ENCODE measurements around the gene ADAMTS6.
"Not testable (repeated sequence)": the region's sequence is repeated elsewhere in the genome, so short reads cannot be mapped to it uniquely, and the experiment has no call there.

The ADAMTS6 gene, protein sequence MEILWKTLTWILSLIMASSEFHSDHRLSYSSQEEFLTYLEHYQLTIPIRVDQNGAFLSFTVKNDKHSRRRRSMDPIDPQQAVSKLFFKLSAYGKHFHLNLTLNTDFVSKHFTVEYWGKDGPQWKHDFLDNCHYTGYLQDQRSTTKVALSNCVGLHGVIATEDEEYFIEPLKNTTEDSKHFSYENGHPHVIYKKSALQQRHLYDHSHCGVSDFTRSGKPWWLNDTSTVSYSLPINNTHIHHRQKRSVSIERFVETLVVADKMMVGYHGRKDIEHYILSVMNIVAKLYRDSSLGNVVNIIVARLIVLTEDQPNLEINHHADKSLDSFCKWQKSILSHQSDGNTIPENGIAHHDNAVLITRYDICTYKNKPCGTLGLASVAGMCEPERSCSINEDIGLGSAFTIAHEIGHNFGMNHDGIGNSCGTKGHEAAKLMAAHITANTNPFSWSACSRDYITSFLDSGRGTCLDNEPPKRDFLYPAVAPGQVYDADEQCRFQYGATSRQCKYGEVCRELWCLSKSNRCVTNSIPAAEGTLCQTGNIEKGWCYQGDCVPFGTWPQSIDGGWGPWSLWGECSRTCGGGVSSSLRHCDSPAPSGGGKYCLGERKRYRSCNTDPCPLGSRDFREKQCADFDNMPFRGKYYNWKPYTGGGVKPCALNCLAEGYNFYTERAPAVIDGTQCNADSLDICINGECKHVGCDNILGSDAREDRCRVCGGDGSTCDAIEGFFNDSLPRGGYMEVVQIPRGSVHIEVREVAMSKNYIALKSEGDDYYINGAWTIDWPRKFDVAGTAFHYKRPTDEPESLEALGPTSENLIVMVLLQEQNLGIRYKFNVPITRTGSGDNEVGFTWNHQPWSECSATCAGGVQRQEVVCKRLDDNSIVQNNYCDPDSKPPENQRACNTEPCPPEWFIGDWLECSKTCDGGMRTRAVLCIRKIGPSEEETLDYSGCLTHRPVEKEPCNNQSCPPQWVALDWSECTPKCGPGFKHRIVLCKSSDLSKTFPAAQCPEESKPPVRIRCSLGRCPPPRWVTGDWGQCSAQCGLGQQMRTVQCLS (N-terminal part only)

DNA sequence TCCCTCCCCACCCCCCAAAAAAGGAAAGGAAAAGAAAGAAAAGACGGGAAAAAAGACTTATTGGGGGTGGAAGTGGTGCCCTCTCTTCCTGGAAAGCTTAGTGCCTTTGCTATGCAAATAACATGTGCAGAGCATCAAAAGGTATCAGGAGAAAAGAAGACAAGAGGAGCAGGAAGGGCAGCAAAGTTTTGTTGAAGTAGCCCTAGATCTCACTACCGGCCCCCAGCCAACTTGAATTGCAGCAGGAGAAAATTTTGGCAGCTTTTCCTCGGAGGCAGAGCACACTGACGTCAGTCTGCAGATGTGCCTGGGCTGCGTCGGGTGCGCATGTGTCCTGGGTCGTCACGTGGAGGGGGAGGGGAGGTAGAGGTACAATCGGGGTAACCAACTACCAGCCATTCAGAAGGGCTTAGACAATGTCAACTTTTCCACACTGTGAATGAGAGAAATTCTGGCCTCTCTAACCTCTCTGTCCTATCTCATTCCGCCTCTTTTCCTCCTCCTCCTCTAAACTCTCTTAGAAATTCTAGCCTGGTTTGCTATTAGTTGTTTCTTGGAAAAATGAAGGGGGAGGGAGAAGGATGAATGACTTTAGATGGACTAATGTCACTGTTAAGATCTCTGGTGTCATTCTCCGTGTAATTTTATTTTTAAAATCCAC, at the start of gene ADAMTS6:
ADAMTS6 (minus strand) TSS at position 286 of the 661 bp plus-strand sequence. CDS start 8,247 bp downstream, outside the sequence.
- peak; percentile 89 for DNase-seq

DNA sequence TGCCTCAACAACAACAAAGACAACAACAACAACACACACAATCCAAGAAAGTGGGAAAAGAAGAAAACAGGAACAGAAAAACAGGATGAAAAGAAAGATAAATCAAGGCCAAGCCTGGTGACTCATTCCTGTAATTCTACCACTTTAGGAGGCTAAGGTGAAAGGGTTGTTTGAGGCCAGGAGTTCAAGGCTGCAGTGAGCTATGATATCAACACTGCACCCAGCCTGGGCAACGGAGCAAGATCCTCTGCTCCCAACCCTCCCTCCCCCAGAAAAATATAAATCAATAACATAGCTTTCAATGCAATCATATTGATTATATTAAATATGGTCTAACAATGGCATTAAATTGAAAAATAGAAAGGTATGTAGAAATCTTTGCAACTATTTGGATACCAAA, 49.2 kb upstream of the ADAMTS6 start:
- no peak for DNase-seq

DNA sequence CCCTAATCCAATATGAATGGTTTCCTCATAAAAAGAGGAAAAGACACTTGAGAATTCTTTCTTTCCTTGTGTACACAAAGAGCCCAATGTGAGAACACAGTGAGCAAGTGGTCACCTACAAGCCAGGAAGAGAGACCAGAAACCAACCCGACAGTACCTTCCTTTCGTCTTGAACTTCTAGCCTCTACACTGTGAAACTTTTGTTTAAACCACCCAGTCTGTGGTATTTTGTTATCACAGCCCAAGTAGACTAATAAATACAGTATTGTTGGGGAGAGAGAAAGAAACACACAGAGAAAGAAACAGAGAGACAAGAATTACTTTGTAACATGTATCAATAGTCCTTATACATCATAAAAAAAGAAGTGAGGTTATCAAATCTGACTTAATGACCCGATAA, 44.0 kb upstream of the ADAMTS6 start:
- no peak for DNase-seq

DNA sequence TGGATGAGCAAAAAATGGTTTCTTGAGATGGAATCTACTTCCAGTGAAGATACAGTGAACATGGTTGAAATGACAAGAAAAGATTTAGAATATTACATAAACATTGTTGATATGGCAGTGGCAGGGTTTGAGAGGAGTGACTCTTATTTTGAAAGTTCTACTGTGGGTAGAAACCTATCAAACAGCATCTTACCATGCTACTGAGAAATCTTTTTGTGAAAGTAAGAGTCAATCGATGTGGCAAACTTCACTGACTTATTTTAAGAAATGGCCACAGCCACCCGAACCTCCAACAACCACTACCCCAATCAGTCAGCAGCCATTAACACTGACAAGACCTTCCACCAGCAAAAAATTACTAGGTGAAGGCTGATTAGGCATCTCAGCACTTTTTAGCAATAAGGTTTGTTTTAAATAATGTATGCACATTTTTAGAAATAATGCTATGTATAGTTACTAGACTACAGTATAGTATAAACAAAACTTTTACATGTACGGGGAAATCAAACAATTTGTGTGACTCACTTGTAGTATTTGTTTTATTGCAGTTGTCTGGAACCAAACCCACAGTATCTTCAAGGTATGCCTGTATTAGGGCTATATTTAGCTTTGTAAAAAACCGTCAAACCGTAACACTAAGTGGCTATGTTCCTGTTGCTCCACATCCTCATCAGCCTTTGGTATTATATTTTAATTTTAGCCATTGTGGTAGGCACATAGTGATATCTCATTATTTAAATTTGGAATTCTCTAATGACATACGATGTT, 30.6 kb upstream of the ADAMTS6 start:
- DNase-seq, result peak; percentile 31

DNA sequence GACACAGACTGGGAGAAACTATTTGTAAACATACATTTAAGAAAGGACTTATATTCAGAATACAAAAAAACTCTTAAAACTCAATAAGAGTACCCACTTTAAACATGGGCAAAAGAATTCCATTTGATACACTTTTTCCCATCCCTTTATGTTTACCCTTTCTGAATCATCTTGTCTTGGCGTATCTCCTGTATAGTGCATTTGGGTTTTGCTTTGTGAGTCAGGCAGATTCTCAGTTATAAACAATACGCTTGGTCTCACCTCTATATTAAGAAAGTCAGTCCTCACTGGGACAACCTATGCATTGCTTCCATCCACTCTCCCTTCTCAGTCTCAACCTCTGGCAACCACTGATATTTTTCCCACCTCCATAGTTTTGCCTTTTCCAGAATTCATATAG, 27.3 kb upstream of the ADAMTS6 start:
- no peak for DNase-seq

DNA sequence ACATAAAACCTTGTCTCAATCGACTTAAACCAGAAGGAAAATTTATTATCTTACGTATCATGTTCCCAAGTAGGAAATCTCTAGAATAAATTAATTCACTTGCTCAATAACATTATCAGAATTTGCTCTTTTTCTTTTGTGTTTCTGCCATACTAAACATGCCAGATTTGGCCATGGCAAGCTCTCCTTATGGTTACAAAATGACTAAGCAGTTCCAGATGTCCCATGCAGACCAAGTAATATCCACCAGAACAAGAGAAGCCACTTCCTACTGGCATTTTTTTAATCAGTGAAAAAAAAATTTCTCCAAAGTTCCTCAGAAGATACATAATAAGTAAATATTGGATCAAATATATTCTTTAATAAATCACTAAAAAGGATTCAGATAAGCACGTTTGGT, 25.2 kb upstream of the ADAMTS6 start:
- DNase-seq, result no peak

DNA sequence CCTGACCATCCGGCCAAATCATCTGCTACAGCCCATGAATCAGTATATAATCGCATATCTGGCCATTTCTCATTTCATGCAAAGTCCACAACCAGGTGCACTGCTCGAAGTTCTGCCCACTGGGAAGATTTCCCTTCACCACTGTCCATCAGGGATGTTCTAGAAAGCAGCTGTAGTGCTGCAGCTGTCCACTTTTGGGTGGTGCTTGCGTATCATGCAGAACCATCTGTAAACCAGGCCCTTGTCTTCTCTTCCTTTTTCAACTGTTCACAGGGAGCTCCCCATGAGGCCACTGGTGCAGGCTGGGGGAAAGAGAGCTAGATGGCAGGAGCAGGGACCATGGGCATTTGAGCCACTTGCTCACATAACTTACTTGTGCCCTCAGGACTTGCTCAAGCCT, 7.4 kb upstream of the ADAMTS6 start:
- DNase-seq, result no peak

DNA sequence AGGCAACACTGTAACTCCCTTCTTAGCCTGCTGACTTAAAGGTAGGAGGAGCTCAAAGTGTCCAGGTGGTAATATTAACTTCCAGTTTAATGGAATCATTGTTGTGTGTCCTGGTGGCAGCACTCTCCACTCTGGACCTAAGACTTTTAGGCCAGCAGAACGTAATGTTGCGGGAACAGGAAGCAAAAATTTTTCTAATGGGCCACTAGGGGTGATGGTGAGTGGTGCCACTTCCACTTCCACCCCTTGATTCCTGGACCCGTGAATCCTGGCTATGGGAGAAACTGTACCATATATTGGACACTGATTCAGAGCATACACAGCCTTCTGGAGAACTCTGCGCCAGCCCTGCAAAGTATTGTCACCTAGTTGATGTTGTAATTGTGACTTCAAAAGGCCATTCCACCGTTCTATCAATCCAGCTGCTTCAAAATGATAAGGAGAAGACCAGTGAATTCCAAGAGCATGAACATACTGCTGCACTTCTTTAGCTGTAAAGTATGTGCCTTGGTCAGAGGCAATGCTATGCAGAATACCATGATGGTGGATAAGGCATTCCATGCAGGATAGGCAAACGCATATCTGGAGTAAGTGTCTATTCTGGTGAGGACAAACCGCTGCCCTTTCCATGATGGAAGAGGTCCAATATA, 6.4 kb upstream of the ADAMTS6 start:
- DNase-seq, result not testable (repeated sequence)

DNA sequence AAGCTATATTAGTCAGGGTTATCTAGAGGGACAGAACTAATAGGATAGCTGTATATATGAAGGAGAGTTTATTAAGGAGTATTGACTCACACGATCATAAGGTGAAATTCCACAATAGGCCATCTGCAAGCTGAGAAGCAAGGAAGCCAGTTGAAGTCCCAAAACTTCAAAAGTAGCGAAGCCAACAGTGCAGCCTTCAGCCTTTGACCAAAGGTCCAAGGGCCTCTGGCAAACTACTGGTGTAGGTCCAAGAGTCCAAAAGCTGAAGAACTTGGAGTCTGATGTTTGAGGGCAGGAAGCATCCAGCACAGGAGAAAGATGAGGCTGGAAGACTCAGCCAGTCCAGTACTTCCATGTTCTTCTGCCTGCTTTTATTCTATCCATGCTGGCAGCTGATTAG, 5.1 kb upstream of the ADAMTS6 start:
- not testable (repeated sequence) for DNase-seq

DNA sequence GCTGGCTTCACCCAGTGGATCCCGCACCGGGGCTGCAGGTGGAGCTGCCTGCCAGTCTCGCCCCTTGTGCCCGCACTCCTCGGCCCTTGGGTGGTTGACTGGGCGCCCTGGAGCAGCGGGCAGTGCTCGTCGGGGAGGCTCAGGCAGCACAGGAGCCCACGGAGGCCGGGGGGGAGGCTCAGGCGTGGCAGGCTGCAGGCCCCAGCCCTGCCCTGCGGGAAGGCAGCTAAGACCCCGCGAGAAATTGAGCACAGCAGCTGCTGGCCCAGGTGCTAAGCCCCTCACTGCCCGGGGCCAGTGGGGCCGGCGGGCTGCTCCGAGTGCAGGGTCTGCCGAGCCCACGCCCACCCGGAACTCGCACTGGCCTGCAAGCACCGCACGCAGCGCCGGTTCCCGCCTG, 3.7 kb upstream of the ADAMTS6 start:
- no peak for DNase-seq

DNA sequence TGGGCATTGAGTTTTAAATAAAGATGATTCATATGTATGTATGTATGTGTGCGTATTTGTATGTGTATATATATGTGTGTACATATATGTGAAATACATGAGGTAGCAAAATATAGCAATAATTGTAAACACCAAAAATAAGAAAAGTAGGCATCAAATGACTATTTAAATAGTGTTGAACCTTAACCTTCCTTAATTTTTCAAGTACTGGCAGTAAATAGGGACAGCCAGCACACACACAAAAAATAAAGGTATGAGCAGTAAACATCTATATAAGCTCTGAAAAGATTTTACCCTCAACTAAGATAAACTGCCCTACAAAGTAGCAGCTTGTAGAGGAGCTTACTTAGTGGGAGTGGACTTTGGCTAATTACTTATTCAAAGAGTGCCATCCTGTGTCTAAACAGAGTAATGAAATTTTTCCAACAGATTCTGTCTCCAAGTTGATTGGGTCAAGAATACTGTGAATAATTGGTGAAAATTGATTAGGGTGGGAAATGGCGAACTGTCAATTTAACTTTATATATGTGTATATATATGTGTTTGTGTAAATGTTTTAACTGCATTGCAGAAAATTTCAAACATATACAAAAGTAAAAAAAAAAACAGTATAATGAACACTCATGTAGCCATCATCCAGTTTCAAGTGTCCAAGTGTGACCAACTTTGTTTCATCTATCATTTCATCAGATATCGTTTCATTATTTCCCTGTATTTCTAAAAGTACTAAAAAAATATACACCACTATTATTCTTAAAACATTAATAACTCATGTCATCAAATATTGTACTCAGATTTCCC, 2.0 kb upstream of the ADAMTS6 start:
- peak; percentile 36 for DNase-seq

DNA sequence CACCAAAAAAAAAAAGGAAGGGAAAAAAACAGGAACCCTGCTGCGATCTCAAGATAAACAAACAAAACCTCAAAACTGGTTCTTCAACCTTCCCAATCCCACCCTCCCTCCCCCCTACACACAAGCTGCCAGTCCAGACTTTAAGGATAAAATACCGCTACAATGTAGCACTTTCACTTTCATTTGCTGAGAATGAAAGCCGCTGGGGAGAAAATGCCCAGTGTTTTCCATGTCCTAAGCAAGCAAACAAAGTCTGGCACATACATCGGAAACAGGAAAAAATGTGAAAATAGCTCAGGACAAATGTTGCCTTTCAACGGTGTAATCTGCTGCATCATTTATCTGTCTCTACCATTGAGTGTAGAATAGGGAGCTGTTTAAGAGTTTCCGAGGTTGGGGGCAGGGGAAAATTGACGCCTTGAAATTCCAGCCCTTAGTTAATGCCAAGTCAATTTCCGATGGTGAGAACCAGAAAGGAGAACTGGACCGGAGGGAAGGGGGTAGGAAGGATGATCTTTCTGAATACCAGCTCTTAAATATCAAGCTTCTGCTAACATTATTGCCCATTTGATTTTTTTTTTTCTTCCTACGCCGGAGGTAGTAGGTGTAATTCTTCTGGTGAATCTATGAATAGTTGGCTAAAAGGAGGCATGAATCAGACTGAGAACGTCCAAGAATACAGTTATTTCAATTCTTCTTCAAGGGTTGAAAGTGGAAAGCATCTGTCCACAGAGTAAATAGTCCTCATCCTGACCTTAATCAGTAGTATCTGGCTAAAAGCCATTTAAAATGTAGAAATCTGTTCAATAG, 1.2 kb upstream of the ADAMTS6 start:
- DNase-seq, result peak; percentile 13

DNA sequence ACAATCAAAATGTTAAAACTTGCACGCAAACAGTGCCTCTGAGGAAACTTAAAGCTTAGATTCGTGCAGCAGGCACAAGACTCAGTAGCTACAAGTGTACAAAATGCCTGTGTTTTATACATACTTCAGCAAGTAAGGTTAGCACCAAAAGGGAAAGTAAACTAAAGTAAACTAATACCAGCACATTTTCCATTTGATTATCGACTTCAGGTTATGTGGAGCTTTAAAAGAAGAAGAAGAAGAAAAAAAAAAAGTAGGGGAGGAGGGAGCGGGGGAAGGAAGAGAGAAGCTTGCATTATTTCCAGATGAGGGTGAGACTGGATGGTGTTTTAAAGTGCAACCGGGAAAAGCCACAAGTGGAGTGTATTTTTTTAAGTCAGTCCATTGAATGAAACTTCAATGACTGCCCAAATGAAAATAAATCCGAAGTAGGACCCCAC, 596 bp upstream of the ADAMTS6 start:
- DNase-seq, result no peak

DNA sequence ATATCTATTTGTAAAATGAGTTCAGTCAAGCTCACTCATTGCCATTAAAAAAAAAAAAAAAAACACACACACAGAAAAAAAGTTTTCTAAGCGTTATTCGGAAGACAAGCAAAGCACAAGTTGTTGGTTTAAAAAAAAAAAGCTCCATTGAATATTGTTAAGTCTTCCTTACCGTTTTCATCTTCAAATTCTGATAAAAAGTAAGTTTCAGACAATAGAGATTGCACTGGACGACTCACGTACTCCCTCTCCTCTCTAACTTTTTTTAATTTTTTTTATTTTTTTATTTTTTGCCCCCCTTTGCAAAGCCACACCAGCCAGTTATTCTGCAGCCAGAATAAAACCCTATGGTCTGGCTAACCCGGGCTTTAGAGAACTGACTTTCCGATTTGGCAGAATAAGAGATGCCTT, 544 bp downstream of the ADAMTS6 start:
- DNase-seq, result no peak

DNA sequence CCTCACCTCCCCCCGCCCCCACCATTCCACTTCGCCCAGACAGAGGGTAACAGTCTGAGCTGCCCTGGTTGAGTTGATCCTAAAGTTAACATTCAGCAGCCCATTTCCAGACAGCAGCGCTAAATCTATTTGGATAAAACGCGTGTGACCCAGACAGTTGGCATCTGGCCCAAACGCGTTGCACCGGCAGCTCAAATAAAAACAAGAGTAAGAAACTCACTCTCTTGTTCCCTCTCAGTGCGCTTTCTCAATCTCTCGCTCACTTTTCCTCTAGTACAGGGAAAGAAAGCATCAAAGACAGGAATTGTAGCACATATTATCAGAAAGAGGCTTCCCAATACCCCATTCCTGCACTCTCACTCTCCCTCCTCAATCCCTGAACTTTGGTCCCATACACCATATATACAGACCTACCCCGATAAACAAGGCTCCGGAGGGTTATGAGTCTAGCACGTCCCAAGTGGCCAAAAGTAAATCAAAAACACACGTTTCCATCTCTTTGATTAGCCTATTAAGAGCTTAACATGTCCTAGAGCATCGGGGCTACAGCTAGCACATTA, 1.3 kb downstream of the ADAMTS6 start:
- peak; percentile 13 for DNase-seq

DNA sequence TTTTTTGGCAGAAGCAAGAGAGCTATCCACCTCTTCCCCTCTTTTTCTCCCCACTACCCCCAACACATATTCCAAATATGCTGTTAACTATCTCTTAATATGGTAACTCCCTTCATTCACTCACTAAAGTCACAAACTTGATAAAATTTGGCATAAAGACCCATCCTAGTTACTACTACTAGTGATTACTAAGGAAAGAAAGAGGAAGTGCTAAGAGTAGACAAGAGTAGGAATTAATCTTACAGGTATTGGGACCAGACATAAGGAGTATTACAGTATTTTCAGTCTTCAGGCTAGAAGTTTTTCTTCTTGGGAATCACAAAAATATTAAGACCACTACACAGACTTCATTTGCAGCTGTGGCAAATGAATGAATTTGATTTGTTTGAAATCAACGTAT, 2.2 kb downstream of the ADAMTS6 start:
- no peak for DNase-seq

DNA sequence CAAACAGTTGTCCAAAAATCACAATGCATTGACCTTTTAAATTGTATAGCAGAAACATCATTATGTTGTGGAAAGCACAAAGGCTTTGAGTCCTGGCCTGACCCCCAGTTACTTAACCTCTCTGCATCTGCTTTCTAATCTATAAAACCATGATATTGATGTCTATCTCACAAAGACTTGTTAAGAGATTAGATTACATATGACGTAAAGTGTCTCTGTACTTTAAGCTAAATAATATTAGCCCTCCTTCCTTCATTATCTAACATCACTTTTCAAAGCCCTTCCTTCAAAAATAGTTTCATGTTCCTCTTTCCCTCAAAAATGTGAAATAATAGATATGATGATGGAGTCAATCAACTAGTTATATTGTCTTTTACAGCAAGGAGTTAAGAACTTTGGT, 3.4 kb downstream of the ADAMTS6 start:
- DNase-seq, result no peak

DNA sequence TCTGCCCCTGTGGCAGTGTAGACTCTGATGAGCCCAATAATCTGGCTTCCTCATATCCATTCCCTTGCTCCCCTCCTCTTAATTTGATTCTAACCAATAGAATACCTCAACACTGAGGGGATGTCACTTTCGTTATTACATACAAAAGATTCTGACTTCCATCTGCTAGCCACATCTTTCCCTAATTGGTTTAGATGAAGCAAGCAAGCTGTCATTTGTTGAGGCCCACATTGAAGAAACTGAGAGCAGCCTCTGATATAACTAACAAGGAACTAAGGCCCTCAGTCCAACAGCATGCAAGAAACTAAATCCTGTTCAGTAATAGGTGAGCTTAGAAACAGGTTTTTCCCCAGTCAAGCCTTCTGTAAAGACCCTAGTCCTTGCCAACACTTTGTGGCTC, 5.8 kb downstream of the ADAMTS6 start:
- DNase-seq, result no peak

DNA sequence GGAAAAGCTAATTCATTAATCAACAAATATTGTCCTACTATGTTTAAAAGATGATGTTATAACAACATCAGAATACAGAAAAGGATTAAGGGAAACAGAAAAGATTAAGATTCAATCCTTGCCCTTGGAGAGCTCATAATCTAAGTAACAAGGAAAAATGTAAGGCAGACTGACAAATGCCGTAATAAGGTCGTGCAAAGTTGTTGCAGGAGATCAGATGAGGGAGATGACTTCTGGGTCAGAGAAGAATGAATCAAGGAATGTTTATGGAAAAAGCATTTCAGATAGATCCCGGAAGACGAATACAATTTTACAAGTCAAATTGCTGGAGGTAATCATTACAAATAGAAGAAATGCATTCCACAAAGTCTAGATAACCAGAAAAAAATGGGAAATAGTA, 6.4 kb downstream of the ADAMTS6 start:
- no peak for DNase-seq
